Measurements from ENCODE around the gene UTP14C.
"Not testable (repeated sequence)": the region's sequence is repeated elsewhere in the genome, so short reads cannot be mapped to it uniquely, and the experiment has no call there.

Gene UTP14C

DNA sequence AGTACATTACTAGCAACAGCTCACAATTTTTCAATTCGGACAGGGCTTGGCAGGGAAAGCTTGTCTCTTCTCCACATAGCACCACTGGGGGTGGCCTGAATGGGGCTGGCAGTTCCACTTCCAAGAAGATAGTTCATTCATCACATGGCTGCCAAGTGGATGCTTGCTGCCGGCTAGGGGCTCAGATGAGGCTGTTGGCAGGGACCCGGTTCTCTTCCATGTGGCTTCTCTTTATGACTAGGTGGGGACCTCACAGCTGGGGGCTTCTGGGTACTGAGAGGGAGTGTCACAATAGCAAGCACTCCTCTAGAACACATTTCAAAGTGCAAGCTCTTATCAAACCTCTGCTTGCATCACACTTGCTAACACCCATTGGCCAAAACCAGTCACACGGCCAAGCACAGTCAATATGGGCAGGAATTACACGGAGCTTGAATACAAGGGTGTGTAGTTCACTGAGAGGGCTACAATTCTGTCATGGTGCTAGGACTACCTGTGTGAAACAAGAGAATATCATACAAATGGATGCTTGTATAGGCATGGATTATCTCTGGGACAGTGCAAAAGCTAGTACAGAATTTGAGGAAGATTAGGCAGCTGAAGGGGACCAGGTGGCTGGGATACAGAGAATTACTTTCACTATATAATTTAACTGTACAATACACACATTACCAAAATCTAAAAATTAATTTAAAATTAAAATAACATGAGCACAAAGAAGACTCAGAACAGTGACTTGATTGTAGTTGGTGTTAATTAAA, 45.5 kb upstream of the UTP14C start:
- no CpG with 5 or more reads among the region's 5 CpGs for WGBS (ENCODE audit: extremely low coverage, insufficient coverage, insufficient read length)
- H3K79me1 ChIP-seq (ENCODE audit: low read length) = peaks cover 2% of the 10 kb centered on the region
- no peak overlapping the region for H4K8ac ChIP-seq (ENCODE audit: low read depth, low read length)
- no peak overlapping the region for H4K12ac ChIP-seq (ENCODE audit: low read depth, low read length)
- no peak for DNase-seq
- no peak overlapping the region for H2BK5ac ChIP-seq (ENCODE audit: low read depth, low read length, poor library complexity)
- H3K4me2 ChIP-seq (ENCODE audit: low read length) = no peak overlapping the region
- no peak overlapping the region for H3K14ac ChIP-seq (ENCODE audit: low read length)
- no peak overlapping the region for H3K18ac ChIP-seq (ENCODE audit: low read length)
- peaks cover 2% of the 10 kb centered on the region for H3K79me2 ChIP-seq (ENCODE audit: control insufficient read depth, insufficient read depth, low read length, poor library complexity)
- H3K9me3 ChIP-seq (ENCODE audit: insufficient read depth, low read depth, low read length) = peaks cover 5% of the 10 kb centered on the region
- H3K4me3 ChIP-seq (ENCODE audit: low read depth, low read length) = no peak overlapping the region
- H3K4ac ChIP-seq (ENCODE audit: low read depth, low read length) = no peak overlapping the region
- H4K91ac ChIP-seq (ENCODE audit: low read depth, low read length) = no peak overlapping the region
- no peak overlapping the region for H3K27ac ChIP-seq (ENCODE audit: low read depth, low read length)
- H2BK12ac ChIP-seq (ENCODE audit: low read length) = no peak overlapping the region
- no peak overlapping the region for H3K9ac ChIP-seq (ENCODE audit: low read length)
- no peak overlapping the region for H2AFZ ChIP-seq (ENCODE audit: insufficient read depth, low read length, poor library complexity)
- peaks cover 8 to 14% of the 10 kb centered on the region in 2 experiments for H3K4me1 ChIP-seq (ENCODE audit: control insufficient read depth in 1 of 2, insufficient read depth in 2 of 2, low read length in 2 of 2)
- no peak overlapping the region for H3K23ac ChIP-seq (ENCODE audit: low read length)
- H3K27me3 ChIP-seq (ENCODE audit: insufficient read depth, low read length) = no peaks in the 10 kb centered on the region
- peaks cover 3% of the 10 kb centered on the region in 2 experiments for H3K36me3 ChIP-seq (ENCODE audit: control insufficient read depth in 1 of 2, insufficient read depth in 2 of 2, low read length in 2 of 2)
- H2BK120ac ChIP-seq (ENCODE audit: insufficient read depth, low read length, poor library complexity) = no peak overlapping the region
- H2AK5ac ChIP-seq (ENCODE audit: low read length) = no peak overlapping the region

GRCh38 chr13:51980908-51981307, 43.6 kb upstream of the UTP14C start:
- H2BK5ac ChIP-seq (ENCODE audit: low read depth, low read length, poor library complexity) = peak overlapping the region; percentile 37
- peak in 1 of 2 donors; percentile 28 for DNase-seq
- no peak overlapping the region for H3K9ac ChIP-seq (ENCODE audit: low read length)
- peaks cover 2% of the 10 kb centered on the region for H3K79me1 ChIP-seq (ENCODE audit: low read length)
- no CpG with 5 or more reads among the region's 4 CpGs for WGBS (ENCODE audit: extremely low coverage, insufficient coverage, insufficient read length)
- peaks cover 4 to 8% of the 10 kb centered on the region in 2 experiments for H3K4me1 ChIP-seq (ENCODE audit: control insufficient read depth in 1 of 2, insufficient read depth in 2 of 2, low read length in 2 of 2)
- no peak overlapping the region for H2BK12ac ChIP-seq (ENCODE audit: low read length)
- H2AFZ ChIP-seq (ENCODE audit: insufficient read depth, low read length, poor library complexity) = no peak overlapping the region
- no peak overlapping the region for H3K4ac ChIP-seq (ENCODE audit: low read depth, low read length)
- peaks cover 2% of the 10 kb centered on the region for H3K79me2 ChIP-seq (ENCODE audit: control insufficient read depth, insufficient read depth, low read length, poor library complexity)
- no peak overlapping the region for H3K14ac ChIP-seq (ENCODE audit: low read length)
- H2AK5ac ChIP-seq (ENCODE audit: low read length) = no peak overlapping the region
- H3K4me2 ChIP-seq (ENCODE audit: low read length) = peak overlapping the region; percentile 44
- no peak overlapping the region for H3K4me3 ChIP-seq (ENCODE audit: low read depth, low read length)
- no peak overlapping the region for H4K12ac ChIP-seq (ENCODE audit: low read depth, low read length)
- H2BK120ac ChIP-seq (ENCODE audit: insufficient read depth, low read length, poor library complexity) = peak overlapping the region; percentile 36
- H3K27me3 ChIP-seq (ENCODE audit: insufficient read depth, low read length) = no peaks in the 10 kb centered on the region
- H3K27ac ChIP-seq (ENCODE audit: low read depth, low read length) = peak overlapping the region; percentile 84
- no peak overlapping the region for H3K18ac ChIP-seq (ENCODE audit: low read length)
- H3K23ac ChIP-seq (ENCODE audit: low read length) = no peak overlapping the region
- no peaks in the 10 kb centered on the region for H3K36me3 ChIP-seq (ENCODE audit: control insufficient read depth in 1 of 2, insufficient read depth in 2 of 2, low read length in 2 of 2)
- peaks cover 5% of the 10 kb centered on the region for H3K9me3 ChIP-seq (ENCODE audit: insufficient read depth, low read depth, low read length)
- no peak overlapping the region for H4K91ac ChIP-seq (ENCODE audit: low read depth, low read length)
- H4K8ac ChIP-seq (ENCODE audit: low read depth, low read length) = no peak overlapping the region

- Histone ChIP-seq H3K9me3 (ENCODE audit: insufficient read depth, low read depth, low read length) (peaks cover 5% of the 10 kb centered on the region), H2AK5ac (ENCODE audit: low read length) (no peak overlapping the region), H4K8ac (ENCODE audit: low read depth, low read length) (no peak overlapping the region), H2BK5ac (ENCODE audit: low read depth, low read length, poor library complexity) (peak overlapping the region; percentile 37), H3K27me3 (ENCODE audit: insufficient read depth, low read length) (no peaks in the 10 kb centered on the region), H3K36me3 (ENCODE audit: control insufficient read depth in 1 of 2, insufficient read depth in 2 of 2, low read length in 2 of 2) (no peaks in the 10 kb centered on the region), H3K9ac (ENCODE audit: low read length) (no peak overlapping the region), H4K91ac (ENCODE audit: low read depth, low read length) (no peak overlapping the region), H3K14ac (ENCODE audit: low read length) (no peak overlapping the region), H3K4me1 (ENCODE audit: control insufficient read depth in 1 of 2, insufficient read depth in 2 of 2, low read length in 2 of 2) (peaks cover 4 to 8% of the 10 kb centered on the region in 2 experiments), H3K23ac (ENCODE audit: low read length) (no peak overlapping the region), H3K4me2 (ENCODE audit: low read length) (peak overlapping the region; percentile 44), H3K4me3 (ENCODE audit: low read depth, low read length) (no peak overlapping the region), H2BK12ac (ENCODE audit: low read length) (no peak overlapping the region), H3K4ac (ENCODE audit: low read depth, low read length) (no peak overlapping the region), H3K27ac (ENCODE audit: low read depth, low read length) (peak overlapping the region; percentile 84), H3K18ac (ENCODE audit: low read length) (no peak overlapping the region), H3K79me1 (ENCODE audit: low read length) (peaks cover 2% of the 10 kb centered on the region), H4K12ac (ENCODE audit: low read depth, low read length) (no peak overlapping the region), H3K79me2 (ENCODE audit: control insufficient read depth, insufficient read depth, low read length, poor library complexity) (peaks cover 2% of the 10 kb centered on the region), H2BK120ac (ENCODE audit: insufficient read depth, low read length, poor library complexity) (peak overlapping the region; percentile 36), H2AFZ (ENCODE audit: insufficient read depth, low read length, poor library complexity) (no peak overlapping the region)
- DNase-seq = peak; percentile 46 to 81
- no CpG with 5 or more reads among the region's 4 CpGs for WGBS (ENCODE audit: extremely low coverage, insufficient coverage, insufficient read length)
Measured at GRCh38 chr13:51981355-51981754, 43.1 kb upstream of the UTP14C start.

DNA sequence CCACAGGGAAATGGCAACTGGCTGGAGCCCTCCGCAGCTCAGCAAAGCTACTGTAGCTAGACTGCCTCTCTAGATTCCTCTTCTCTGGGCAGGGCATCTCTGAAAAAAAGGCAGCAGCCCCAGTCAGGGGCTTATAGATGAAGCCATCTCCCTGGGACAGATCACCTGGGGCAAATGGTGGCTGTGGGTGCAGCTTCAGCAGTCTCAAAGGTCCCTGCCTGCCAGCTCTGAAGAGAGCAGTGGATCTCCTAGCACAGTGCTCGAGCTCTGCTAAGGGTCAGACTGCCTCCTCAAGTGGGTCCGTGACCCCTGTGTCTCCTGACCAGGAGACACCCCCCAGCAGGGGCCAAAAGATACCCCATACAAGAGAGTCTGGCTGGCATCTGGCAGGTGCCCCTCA, 41.2 kb upstream of the UTP14C start:
- not testable (repeated sequence) for H2BK120ac ChIP-seq (ENCODE audit: insufficient read depth, low read length, poor library complexity); H2AFZ ChIP-seq (ENCODE audit: insufficient read depth, low read length, poor library complexity); H3K4me2 ChIP-seq (ENCODE audit: low read length); H3K36me3 ChIP-seq (ENCODE audit: control insufficient read depth in 1 of 2, insufficient read depth in 2 of 2, low read length in 2 of 2); H3K79me1 ChIP-seq (ENCODE audit: low read length); H2BK5ac ChIP-seq (ENCODE audit: low read depth, low read length, poor library complexity); H3K27ac ChIP-seq (ENCODE audit: low read depth, low read length); H3K4me3 ChIP-seq (ENCODE audit: low read depth, low read length); DNase-seq; H3K14ac ChIP-seq (ENCODE audit: low read length); H3K23ac ChIP-seq (ENCODE audit: low read length); H4K8ac ChIP-seq (ENCODE audit: low read depth, low read length); H4K12ac ChIP-seq (ENCODE audit: low read depth, low read length); H3K4me1 ChIP-seq (ENCODE audit: control insufficient read depth in 1 of 2, insufficient read depth in 2 of 2, low read length in 2 of 2); H3K27me3 ChIP-seq (ENCODE audit: insufficient read depth, low read length); H3K79me2 ChIP-seq (ENCODE audit: control insufficient read depth, insufficient read depth, low read length, poor library complexity); H3K9ac ChIP-seq (ENCODE audit: low read length); H2AK5ac ChIP-seq (ENCODE audit: low read length); H3K9me3 ChIP-seq (ENCODE audit: insufficient read depth, low read depth, low read length); H4K91ac ChIP-seq (ENCODE audit: low read depth, low read length); H2BK12ac ChIP-seq (ENCODE audit: low read length); H3K18ac ChIP-seq (ENCODE audit: low read length); H3K4ac ChIP-seq (ENCODE audit: low read depth, low read length)
- WGBS (ENCODE audit: extremely low coverage, insufficient coverage, insufficient read length) = no CpG with 5 or more reads among the region's 3 CpGs

Data from trophoblast cell (in vitro differentiated cells and primary cell).